GM12878 (cell line): ENCODE measurements around the gene CLEC1A. TPM values are rescaled to one million over a fixed set of nuclear protein-coding genes. Genes with fewer than 3 reads are reported as not detected.

Experiments
- ATAC-seq: fragments of 200-7000 bp; cut with Tn5 transposase; 3 replicates; pipeline ENCODE4 v1.9.1; 2020; ENCODE audit warnings: mild to moderate bottlenecking, moderate library complexity
- BruUV-seq: library from RNA; stranded (reverse); fragments of 400-500 nt; replicated peaks from 2 replicates; lab custom pipeline; 2021; lab: Mats Ljungman, UMichigan
- CTCF ChIA-PET: fragments of 300-600 bp; sonication (Branson Sonifier 250); formaldehyde crosslinking; extraction: SDS; loops from one replicate; lab custom pipeline; 2021; ENCODE audit warnings: inconsistent platforms; lab: Yijun Ruan, JAX
- POLR2A ChIA-PET: fragments of 350-600 bp; formaldehyde crosslinking; extraction: SDS; loops from one replicate; lab custom pipeline; 2021; ENCODE audit warnings: inconsistent platforms; lab: Charles Lee
- RAD21 ChIA-PET: fragments of 300-600 bp; sonication (Branson Sonifier 250); formaldehyde crosslinking; loops from one replicate; lab custom pipeline; 2023; ENCODE audit warnings: antibody characterized with exemption; ENCODE audit not compliant: unreplicated experiment; lab: Charles Lee
- SMC1A ChIA-PET: fragments of 300-600 bp; sonication (Branson Sonifier 250); formaldehyde crosslinking; loops from one replicate; lab custom pipeline; 2023; ENCODE audit not compliant: unreplicated experiment, uncharacterized antibody; lab: Charles Lee
- DNase-seq: peaks from one replicate; pipeline ENCODE4 v3.0.0-alpha.2; 2011; ENCODE audit warnings: low read depth, low spot score
- FAIRE-seq: peaks from 3 replicates; lab custom pipeline; 2011; peaks lifted over from hg19 to GRCh38; lab: Jason Lieb, UNC
- H2AFZ ChIP-seq: 2 replicates; pipeline ENCODE4 v1.6.0; 2011; ENCODE audit warnings: low read depth, low read length, control low read depth; ENCODE audit not compliant: control insufficient read depth
- H3K27ac ChIP-seq: 2 replicates; pipeline ENCODE4 v1.5.1; 2011; ENCODE audit warnings: control low read depth; ENCODE audit not compliant: control insufficient read depth, insufficient read depth
- H3K27me3 ChIP-seq, 2 experiments: replicated peaks in 1 of 2; 2 replicates each; pipeline versions ENCODE4 v1.6.0 to v1.6.1; 2011; ENCODE audit warnings: low read length in 1 of 2; ENCODE audit not compliant: control insufficient read depth in 2 of 2, insufficient read depth in 2 of 2
- H3K36me3 ChIP-seq, 2 experiments: 2 replicates each; pipeline ENCODE4 v1.5.1; 2011; ENCODE audit warnings: low read length in 1 of 2; ENCODE audit not compliant: control insufficient read depth in 2 of 2, insufficient read depth in 2 of 2
- H3K4me1 ChIP-seq: 2 replicates; pipeline ENCODE4 v1.6.1; 2011; ENCODE audit warnings: mild to moderate bottlenecking, low read length, moderate library complexity, mixed read lengths; ENCODE audit not compliant: control insufficient read depth, insufficient read depth
- H3K4me2 ChIP-seq: 2 replicates; pipeline ENCODE4 v1.6.0; 2011; ENCODE audit warnings: control low read depth; ENCODE audit not compliant: control insufficient read depth, insufficient read depth
- H3K4me3 ChIP-seq: fragments of 200-600 bp; sonication (generic); 2 replicates; pipeline ENCODE4 v1.5.1; 2016
- H3K79me2 ChIP-seq: 2 replicates; pipeline ENCODE4 v1.6.0; 2011; ENCODE audit warnings: low read length; ENCODE audit not compliant: control insufficient read depth, insufficient read depth
- H3K9ac ChIP-seq: 2 replicates; pipeline ENCODE4 v1.8.0; 2011; ENCODE audit warnings: low read length, control low read depth, mixed read lengths; ENCODE audit not compliant: control insufficient read depth, insufficient read depth
- H3K9me3 ChIP-seq: replicated peaks from 3 replicates; pipeline ENCODE4 v1.5.1; 2011; ENCODE audit warnings: mild to moderate bottlenecking, low read length; ENCODE audit not compliant: control insufficient read depth, insufficient read depth
- H4K20me1 ChIP-seq: 2 replicates; pipeline ENCODE4 v1.6.0; 2011; ENCODE audit not compliant: control insufficient read depth, insufficient read depth
- CHD1 ChIP-seq: IDR thresholded peaks from 2 replicates; pipeline ENCODE4 v1.6.1; 2012; ENCODE audit warnings: low read depth, low read length, improper control_type of control experiment
- LARP7 ChIP-seq: fragments of 450-650 bp; IDR thresholded peaks from 2 replicates; pipeline ENCODE4 v1.6.1; 2017; ENCODE audit warnings: mild to moderate bottlenecking
- NR2F1 ChIP-seq: fragments of 450-650 bp; conservative IDR thresholded peaks from 2 replicates; pipeline ENCODE4 v1.6.1; 2017; ENCODE audit warnings: mild to moderate bottlenecking
- NRF1 ChIP-seq: conservative IDR thresholded peaks from 2 replicates; pipeline ENCODE4 v1.6.1; 2011; ENCODE audit warnings: mild to moderate bottlenecking, low read depth, low read length, improper control_type of control experiment
- RBBP5 ChIP-seq: fragments of 200-600 bp; sonication (generic); conservative IDR thresholded peaks from 2 replicates; pipeline ENCODE4 v1.6.1; 2016
- RFX5 ChIP-seq: IDR thresholded peaks from 2 replicates; pipeline ENCODE4 v1.6.1; 2011; ENCODE audit warnings: low read depth, low read length, improper control_type of control experiment
- TBL1XR1 ChIP-seq: IDR thresholded peaks from 2 replicates; pipeline ENCODE4 v1.6.1; 2012; ENCODE audit warnings: low read depth, low read length, improper control_type of control experiment
- WGBS: methylation state at CpG from one replicate; pipeline ENCODE4 v1.1.6; 2016; ENCODE audit warnings: low lambda C conversion rate; ENCODE audit not compliant: insufficient replicate concordance, insufficient coverage; ENCODE audit errors: missing lambda C conversion rate; 5-methylcytosine and 5-hydroxymethylcytosine counted together
- in situ Hi-C: fragments of 300-500 bp; cut with MboI; formaldehyde crosslinking; loops from 9 replicates; pipeline ENCODE4 v1.14.3; 2018; ENCODE audit warnings: mixed read lengths
- intact Hi-C: fragments of 100-400 bp; cut with micrococcal nuclease; formaldehyde crosslinking; loops from one replicate; pipeline ENCODE4 v1.14.2; 2022; ENCODE audit not compliant: unreplicated experiment
- polyA plus RNA-seq, 11 experiments: library from polyadenylated mRNA; depleted of rRNA in 4 of 11; unstranded in 6 of 11; stranded (reverse) in 5 of 11; fragments of >200 nt; fragmentation: Nextera tagmentation in 4 of 11; fragmentation: Illumina TruSeq in 1 of 11; extraction: Ambion mirVana in 4 of 11; extraction: Trizol in 1 of 11; gene quantifications; 1 replicate in 1 of 11; 2 replicates in 10 of 11; pipeline versions ENCODE4 v1.2.1 to v1.2.3, GENCODE V29; 2011 to 2016; ENCODE audit warnings: inconsistent platforms in 2 of 11, missing spikeins in 2 of 11, low read depth in 1 of 11
- total RNA-seq, 4 experiments: library from RNA; depleted of rRNA in 3 of 4; stranded (reverse); fragments of >200 nt in 3 of 4; fragmentation: Illumina TruSeq in 1 of 4; extraction: Trizol in 1 of 4; gene quantifications; 2 replicates each; pipeline versions ENCODE4 v1.2.1 to v1.2.3, GENCODE V29; 2013 to 2021
- TF ChIP-seq, protein P1 (sequence below): fragments of 450-650 bp; IDR thresholded peaks from 2 replicates; pipeline ENCODE4 v1.6.1; 2018; ENCODE audit warnings: mild to moderate bottlenecking, low read depth, moderate library complexity; ENCODE audit not compliant: partially characterized antibody
- TF ChIP-seq, protein P2 (sequence below): IDR thresholded peaks from 2 replicates; pipeline ENCODE4 v1.6.1; 2012; ENCODE audit warnings: low read depth, low read length, improper control_type of control experiment
- TF ChIP-seq, protein P3 (sequence below): fragments of 450-650 bp; IDR thresholded peaks from 2 replicates; pipeline ENCODE4 v1.6.1; 2014; ENCODE audit warnings: mild to moderate bottlenecking

The CLEC1A gene
- total and polyA plus RNA-seq, 10 of the 15 experiments (the other 5 are each of a cell fraction or from before 2014, with no cell fraction given), result not detected

DNA sequence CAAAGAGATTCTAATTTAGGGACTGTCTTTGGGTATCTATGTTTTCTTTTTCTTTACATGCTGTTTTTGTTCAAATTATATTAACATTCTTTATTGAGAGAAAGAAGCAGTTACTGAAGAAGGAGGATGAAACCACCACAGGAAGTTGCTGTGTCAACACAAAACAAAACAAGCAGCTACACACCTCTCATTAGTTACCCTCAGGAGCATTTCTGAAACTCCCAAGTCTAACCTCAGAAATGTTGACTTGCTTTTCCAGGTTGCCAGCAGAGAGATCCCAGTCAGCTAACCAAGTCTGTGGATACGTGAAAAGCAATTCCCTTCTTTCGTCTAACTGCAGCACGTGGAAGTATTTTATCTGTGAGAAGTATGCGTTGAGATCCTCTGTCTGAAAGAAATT lies 33.5 kb downstream of the CLEC1A start:
- WGBS, result 83% methylated on average over 4 of the region's 4 CpGs
- intact Hi-C loops (no loop called here), in situ Hi-C loops (no loop called here)
- H3K4me2 ChIP-seq, result 0 out of 2 replicates have a peak overlapping the region, but pooled peaks have one; percentile 38
- TF ChIP-seq RFX5 (no peak), TBL1XR1 (no peak), CHD1 (no peak), NRF1 (no peak), NR2F1 (no peak), LARP7 (no peak), RBBP5 (no peak)
- TF ChIP-seq, protein P1, sequence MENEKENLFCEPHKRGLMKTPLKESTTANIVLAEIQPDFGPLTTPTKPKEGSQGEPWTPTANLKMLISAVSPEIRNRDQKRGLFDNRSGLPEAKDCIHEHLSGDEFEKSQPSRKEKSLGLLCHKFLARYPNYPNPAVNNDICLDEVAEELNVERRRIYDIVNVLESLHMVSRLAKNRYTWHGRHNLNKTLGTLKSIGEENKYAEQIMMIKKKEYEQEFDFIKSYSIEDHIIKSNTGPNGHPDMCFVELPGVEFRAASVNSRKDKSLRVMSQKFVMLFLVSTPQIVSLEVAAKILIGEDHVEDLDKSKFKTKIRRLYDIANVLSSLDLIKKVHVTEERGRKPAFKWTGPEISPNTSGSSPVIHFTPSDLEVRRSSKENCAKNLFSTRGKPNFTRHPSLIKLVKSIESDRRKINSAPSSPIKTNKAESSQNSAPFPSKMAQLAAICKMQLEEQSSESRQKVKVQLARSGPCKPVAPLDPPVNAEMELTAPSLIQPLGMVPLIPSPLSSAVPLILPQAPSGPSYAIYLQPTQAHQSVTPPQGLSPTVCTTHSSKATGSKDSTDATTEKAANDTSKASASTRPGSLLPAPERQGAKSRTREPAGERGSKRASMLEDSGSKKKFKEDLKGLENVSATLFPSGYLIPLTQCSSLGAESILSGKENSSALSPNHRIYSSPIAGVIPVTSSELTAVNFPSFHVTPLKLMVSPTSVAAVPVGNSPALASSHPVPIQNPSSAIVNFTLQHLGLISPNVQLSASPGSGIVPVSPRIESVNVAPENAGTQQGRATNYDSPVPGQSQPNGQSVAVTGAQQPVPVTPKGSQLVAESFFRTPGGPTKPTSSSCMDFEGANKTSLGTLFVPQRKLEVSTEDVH, result no peak
- TF ChIP-seq, protein P2, sequence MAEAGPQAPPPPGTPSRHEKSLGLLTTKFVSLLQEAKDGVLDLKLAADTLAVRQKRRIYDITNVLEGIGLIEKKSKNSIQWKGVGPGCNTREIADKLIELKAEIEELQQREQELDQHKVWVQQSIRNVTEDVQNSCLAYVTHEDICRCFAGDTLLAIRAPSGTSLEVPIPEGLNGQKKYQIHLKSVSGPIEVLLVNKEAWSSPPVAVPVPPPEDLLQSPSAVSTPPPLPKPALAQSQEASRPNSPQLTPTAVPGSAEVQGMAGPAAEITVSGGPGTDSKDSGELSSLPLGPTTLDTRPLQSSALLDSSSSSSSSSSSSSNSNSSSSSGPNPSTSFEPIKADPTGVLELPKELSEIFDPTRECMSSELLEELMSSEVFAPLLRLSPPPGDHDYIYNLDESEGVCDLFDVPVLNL, result no peak
- TF ChIP-seq, protein P3, sequence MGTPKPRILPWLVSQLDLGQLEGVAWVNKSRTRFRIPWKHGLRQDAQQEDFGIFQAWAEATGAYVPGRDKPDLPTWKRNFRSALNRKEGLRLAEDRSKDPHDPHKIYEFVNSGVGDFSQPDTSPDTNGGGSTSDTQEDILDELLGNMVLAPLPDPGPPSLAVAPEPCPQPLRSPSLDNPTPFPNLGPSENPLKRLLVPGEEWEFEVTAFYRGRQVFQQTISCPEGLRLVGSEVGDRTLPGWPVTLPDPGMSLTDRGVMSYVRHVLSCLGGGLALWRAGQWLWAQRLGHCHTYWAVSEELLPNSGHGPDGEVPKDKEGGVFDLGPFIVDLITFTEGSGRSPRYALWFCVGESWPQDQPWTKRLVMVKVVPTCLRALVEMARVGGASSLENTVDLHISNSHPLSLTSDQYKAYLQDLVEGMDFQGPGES, result no peak
- H3K4me1 ChIP-seq, result peaks cover 5% of the 10 kb centered on the region; the same call in 1 of the 2 replicates
- H3K27me3 ChIP-seq, result no peaks in the 10 kb centered on the region
- ChIA-PET RAD21 (no interaction called here), CTCF (no interaction called here), SMC1A (interaction anchor here (1.0 kb wide), 1 partner anchor 29 kb away, joined by 3 read pairs; no protein-coding TSS in a partner anchor), POLR2A (interaction anchor here (0.5 kb wide), 1 partner anchor 33 kb away, joined by 4 read pairs; no protein-coding TSS in a partner anchor)
- ATAC-seq, result no peak
- H4K20me1 ChIP-seq, result no peaks in the 10 kb centered on the region
- no peak overlapping the region for H3K4me3 ChIP-seq
- no peak overlapping the region for H2AFZ ChIP-seq
- H3K9me3 ChIP-seq, result no peaks in the 10 kb centered on the region
- no peaks in the 10 kb centered on the region for H3K36me3 ChIP-seq
- no peak for FAIRE-seq
- no peak overlapping the region for H3K27ac ChIP-seq
- no peak for DNase-seq
- H3K79me2 ChIP-seq, result no peaks in the 10 kb centered on the region
- H3K9ac ChIP-seq, result no peak overlapping the region
- no TSS peak for BruUV-seq
